Kasumi-1 (cell line): ENCODE measurements around the gene ACRV1.
"Not testable (repeated sequence)": the region's sequence is repeated elsewhere in the genome, so short reads cannot be mapped to it uniquely, and the experiment has no call there.

ENCODE experiments used
- DNase-seq, 2 experiments: peaks; one replicate each; lab custom pipeline; 2025; lab: John Stamatoyannopoulos, UW

Gene ACRV1, protein sequence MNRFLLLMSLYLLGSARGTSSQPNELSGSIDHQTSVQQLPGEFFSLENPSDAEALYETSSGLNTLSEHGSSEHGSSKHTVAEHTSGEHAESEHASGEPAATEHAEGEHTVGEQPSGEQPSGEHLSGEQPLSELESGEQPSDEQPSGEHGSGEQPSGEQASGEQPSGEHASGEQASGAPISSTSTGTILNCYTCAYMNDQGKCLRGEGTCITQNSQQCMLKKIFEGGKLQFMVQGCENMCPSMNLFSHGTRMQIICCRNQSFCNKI

DNA sequence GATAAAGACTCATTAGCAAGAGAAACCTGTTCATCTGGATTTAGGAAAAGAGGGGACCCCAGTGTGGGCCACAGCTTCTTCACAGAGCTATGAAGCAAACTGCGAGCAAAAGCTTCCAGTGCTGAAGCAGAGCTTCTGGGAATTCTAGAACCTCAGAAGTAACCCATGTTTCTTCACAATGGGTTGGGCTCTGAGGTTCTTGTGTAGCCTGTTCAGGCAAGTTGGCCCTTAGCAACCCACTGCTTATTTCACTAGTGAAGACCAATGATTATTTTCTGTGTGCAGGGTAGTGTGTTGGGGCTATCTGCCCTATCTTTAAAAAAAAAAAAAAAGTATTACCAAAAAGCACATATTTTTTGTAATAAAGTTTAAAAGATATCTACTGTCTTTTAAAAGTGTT is at the start of gene ACRV1:
TSS of gene ACRV1 (minus strand) at position 101 of the 400 bp plus-strand sequence. CDS start at position 34, 67 bp downstream.
- no peak for DNase-seq

DNA sequence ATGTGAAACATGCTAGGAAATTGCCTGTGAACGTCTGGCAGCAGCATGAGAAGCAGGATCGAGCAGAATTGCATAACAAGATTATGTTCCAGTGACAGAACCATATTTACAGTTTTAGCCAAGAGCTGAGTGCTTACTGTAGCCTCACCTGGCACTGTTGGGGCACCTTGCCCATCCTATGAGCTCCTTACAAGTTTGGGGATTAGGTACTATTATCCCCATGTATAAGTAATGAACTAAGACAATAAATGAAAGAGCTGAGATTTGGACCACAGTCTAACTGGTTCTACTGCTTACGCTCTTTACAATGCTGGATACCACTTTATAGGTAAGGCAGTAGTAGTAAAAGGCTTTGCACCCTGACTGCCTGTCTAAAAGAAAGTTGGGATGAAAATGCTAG is 48.3 kb upstream of the ACRV1 start:
- no peak for DNase-seq

DNA sequence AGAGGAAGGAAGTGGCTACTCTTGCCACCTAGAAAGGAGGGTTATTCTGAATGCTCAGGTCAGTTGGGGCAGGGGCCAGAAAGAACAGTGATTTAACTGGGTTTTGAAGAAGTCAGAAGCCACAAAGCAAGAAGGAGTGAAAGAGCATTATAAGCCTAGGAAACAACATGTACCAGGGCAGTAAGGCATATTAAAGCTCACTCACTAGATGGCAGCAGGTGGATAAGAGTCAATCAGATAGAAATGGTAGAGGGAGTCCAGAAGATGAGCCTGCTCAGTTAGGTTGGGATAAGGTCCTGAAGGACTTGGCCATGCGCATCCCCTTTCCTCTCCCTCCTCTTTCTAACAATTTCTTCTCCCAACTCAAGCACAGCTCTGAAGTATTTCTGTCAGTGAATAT is 43.5 kb upstream of the ACRV1 start:
- DNase-seq = peak; percentile 8 to 31

DNA sequence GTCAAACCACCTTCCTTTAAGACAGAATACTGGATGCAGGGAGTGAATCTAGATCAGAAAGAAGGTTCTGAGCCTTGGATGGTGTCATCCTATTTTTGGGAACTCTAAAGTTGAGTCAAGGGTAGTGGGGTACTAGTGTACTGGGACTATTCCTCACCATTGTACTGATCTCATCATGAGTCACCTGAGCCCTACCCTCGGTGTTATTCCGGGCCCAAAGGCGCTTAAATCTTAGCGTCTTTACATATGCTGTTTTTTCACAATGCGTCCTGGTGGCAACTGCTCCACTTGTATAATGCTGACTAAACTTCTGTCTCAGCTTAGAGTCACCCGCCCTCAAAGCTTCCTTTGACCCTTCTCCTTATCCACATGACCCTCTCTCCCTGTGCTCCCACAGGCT is 40.1 kb upstream of the ACRV1 start:
- DNase-seq = no peak

DNA sequence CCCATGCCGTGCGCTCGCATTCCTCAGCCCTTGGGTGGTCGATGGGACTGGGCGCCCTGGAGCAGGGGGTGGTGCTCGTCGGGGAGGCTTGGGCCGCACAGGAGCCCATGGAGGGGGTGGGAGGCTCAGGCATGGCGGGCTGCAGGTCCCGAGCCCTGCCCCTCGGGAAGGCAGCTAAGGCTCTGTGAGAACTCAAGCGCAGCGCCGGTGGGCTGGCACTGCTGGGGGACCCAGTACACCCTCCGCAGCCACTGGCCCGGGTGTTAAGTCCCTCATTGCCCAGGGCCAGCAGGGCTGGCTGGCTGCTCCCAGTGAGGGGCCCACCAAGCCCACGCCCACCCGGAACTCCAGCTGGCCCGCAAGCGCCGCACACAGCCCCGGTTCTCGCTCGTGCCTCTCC is 24.0 kb upstream of the ACRV1 start:
- not testable (repeated sequence) for DNase-seq

DNA sequence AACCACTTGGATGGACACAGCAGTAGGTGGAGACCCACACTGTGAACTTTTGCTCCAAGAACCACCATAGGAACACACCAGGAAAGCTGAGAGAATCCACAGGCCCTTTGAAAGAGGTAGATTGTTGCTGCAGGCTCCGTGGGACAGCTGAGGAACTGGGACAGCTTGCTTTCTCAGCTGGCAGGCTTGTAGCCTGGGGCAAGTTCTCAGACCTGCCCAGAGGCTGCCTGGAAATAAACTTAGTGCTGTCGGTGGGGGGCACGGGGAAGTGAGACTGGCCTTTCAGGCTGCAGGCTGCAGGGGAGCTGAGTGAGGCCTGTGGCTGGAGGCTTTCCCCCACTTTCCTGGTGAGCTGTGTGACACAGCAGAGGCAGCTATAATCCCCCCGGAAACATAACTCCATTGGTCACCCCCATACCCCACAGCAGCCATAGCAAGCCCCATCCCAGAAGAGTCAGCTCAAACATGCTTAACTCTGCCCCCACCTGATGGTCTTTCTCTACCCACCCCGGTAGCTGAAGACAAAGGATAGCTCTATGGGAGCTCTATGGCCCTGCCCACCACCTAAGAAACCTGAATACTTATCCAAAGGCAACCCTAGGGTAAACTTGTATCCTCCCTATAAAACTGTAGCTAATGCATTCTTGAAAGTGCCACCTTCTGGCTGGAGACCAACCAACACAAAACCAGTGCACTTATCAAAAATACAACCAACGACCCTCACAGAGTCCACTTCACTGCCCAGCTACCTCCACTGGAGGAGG is 21.4 kb upstream of the ACRV1 start:
- no peak for DNase-seq

DNA sequence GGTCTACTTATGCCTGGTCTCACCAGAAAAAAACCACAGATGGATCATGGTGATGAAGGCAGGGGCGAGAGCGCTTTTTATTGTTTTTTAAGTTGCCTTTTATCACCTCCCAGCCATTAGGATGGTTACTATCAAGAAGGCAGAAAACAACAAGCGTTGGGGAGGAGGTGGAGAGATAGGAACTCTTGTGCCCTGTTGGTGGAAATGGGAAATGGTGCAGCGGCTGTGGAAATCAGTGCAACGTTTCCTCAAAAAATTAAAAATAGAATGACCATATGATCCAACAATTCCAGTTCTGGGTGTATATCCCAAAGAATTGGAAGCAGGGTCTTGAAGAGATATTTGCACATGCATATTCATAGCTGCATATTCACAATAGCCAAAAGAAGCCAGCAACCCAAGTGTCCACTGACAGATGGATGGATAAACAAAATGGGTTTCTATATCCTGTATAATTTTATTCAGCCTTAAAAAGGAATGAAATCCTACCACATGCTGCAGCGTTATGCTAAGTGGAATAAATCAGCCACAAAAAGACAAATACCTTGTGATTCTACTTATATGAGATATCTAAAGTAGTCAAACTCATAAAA is 20.5 kb upstream of the ACRV1 start:
- DNase-seq = no peak

DNA sequence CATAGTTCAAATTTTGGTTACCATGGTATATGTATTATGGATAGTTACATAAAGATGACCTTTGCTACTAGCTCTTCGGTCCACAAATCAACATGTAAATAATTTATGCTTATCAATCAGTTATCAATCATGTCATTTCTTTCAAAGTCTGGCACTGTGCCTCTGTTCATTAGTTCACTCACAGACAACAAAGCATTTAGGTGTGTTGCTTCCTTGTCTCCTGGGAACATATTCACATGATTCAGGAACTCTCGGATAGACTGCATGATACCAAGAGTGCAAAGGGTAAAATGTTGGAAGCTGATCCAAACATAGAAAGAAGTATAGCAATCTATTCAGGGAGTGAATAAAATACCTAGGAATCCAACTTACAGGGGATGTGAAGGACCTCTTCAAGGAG is 14.3 kb upstream of the ACRV1 start:
- DNase-seq = no peak

DNA sequence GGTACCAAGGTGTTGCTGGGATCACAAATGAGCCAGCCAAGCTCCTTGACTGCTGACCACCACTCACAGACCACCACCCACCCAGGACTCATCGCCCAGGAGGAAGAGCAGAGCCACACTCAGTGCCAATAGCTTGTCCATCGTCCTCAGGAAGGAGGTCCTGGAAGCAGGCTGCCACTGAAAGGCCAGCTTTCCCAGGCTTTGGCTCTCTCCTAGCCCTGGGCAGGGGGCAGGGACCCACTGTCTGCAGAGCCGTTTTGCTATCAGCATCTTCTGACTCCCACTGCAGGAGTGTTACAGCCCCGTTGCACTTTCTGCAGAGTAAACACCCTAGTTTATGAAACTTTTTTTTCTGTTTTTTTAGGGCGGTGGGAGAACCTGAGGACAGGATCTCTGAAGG is 12.2 kb upstream of the ACRV1 start:
- DNase-seq = no peak

DNA sequence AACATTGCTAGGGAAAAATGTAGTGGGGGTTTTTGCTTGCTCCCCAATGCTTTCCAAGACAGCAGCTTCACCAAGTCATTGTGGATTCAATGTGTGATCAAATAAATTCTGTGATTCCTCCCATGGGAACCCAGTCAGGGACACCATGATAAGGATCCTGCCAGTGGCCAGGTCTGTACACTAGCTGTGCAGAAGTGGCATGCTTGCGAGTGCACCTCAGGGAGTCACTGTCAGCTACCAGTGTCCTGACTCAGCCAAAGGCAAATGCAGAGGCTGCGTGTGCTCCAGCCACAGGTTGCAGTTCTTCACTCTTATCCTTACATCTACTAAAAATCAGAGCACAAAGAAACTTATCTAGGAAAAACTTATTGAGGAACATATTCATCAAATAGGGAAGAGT is 9.4 kb upstream of the ACRV1 start:
- no peak for DNase-seq

DNA sequence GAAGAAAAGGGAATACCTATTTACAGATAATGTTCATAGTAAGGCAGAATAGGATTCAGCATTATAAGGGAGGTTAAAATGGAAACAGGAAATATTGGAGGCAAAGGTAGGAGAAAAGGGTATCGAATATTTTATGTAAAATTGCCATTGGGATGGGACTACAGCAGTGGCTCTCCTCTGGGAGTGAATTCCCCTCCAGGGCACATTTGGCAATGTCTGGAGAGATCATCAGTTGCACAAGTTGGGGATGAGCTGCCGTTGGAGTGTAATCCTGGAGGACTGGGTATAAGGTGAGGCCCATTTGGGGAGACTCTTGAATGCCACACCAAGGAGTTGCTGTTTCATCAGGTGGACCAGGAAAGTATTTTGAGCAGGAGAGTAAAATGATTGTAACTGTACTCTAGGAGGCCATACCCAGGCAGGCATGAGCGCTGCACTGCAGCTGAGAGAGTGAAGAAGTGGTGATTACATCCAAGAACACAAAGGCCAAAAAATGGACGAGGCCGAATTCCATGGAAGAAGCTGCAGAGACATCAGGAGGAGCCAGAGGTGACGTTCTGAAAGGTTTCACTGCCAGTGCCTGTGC is 8.7 kb upstream of the ACRV1 start:
- no peak for DNase-seq

DNA sequence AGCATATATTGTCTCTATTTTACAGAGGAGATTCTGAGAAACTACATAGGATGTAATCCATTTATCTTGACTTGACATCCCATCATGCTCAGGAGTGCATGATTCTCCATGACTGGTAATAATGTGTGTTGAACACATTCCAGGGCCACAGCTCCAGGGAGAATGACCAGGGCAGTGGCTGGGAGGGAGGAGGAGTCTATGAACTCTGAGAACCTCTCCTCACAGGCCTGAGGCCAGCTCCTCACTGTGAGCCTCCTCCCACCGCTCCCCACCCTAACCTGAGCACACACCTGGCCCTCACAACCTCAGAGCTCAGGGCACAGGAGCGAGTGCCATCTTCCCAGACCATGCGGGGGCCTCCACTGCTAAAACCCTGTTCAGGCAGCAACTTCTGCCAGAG is 8.0 kb upstream of the ACRV1 start:
- no peak for DNase-seq

DNA sequence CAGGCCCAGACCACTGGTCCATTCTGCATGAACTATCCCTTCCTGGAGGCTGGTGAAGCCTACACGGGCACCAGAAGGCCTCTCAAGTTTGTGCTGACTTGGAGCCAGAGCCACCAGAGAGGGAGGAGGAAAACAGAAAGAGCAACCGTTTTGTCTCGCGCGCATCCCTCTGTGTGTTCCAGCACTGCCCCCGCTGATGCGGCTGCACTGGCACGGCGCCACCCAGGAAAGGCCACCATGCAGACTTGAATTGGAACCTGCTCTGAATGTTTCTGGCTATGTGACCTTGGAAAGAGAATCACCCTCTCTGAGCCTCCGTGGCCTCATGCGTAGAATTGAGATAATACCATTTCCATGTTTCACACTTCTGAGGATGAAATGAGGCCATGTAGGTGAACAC is 7.4 kb upstream of the ACRV1 start:
- no peak for DNase-seq

DNA sequence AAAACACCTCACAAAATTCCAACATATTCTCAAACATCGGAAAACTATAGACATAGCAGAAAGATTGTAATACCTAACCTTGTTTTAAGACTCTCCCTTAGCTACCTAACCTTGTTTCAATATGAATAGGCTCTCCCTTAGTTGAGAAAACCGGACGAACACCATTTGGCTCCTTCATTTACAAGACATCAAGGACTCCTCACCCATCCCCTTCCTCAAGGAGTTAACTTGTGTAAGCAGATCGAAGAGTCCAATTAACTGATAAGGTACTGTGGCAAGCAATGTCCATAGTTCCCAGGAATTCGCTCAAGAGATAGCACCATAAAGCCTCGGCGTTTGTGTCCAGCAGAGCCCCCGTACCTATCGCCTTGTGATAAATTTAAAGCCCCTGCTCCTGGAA is 4.6 kb upstream of the ACRV1 start:
- DNase-seq = no peak

DNA sequence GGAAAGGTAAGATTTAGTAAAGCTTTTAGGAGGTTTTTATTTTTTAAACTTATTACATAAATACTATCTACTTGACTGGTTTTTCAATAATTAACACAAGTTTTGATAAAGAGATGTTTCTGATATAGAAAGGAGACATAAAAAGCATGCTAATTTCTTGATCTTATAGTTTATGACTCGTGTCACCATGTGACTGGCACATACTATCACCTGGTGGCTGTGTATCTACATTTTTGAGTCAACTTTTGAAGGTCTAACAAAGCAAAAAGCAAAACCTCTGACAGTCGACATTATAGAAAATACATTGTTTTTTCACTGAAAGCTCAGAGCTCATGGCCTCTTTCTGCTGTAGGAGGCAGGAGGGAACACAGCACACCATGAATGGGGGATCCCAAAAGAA is 810 bp downstream of the ACRV1 start:
- DNase-seq = no peak

DNA sequence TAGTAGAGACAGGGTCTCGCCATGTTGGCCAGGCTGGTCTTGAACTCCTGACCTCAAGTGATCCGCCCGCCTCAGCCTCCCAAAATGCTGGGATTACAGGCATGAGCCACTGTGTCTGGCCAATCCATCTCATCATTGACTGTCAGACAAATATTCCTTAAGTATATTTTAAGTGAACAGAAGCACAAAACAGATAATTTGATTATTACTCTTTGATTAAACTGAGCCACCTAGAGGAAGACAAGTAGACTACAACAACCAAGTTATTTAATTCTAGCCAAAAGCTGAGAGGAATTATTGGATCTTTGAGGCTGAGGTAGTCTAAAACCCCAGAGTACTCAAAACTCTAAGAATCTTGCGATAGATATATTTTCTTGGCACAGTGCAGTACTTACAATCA is 1.2 kb downstream of the ACRV1 start:
- DNase-seq = peak; percentile 27 to 47

DNA sequence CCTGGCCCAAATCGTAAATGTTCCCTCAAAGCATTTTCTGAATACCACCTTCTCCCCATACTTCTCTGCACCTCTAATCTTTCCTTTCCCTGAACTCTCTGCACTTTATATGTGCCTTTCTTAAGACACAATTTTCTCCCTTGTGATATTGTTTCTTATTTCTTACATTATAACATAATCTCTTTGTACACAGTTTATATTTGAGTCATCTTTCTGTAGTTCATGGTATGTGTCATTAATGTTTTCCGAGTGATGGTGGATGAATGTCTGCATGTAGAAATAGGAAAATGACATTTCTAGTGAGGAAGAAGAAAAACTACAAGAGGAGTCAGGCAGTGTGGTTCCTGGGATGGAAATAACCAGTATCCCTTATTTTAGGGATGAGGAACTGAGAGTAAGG is 5.5 kb downstream of the ACRV1 start:
- no peak for DNase-seq

DNA sequence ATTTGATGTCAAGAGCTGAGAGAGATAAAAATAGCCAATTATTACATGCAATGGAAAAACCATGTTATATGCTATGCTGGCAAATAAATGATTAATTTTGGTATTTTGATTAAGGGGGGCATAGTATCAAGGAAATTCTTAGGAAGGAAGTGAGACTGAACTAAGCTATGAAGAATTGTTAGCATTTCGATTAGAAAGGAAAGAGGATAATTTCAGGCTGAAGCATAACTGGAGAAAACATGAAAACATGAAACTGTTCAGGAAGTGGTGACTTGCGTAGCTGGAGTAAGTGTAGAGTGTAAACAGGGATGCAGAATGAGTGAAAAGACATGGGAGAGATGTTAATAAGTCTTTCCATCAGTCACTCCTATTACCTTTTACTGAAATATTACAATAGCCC is 6.4 kb downstream of the ACRV1 start:
- DNase-seq = no peak

DNA sequence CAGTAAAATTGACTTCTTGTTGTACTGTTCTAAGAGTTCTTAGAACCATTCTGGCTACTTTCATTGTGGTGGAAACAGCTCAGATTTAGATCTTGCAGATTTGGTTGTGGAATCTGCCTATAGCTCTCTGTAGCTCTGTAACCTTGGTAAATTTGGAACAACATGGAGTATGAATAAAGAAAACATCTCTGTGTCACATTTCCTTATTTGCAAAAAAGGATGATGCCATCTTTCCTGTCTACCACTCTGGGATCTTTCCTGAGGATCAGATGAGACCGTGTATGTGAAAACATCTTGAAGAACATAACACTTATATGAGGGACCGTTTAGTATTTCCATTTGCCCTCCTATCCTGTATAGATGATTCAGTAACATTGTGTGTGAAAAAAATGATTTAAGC is 9.1 kb downstream of the ACRV1 start:
- DNase-seq = no peak

DNA sequence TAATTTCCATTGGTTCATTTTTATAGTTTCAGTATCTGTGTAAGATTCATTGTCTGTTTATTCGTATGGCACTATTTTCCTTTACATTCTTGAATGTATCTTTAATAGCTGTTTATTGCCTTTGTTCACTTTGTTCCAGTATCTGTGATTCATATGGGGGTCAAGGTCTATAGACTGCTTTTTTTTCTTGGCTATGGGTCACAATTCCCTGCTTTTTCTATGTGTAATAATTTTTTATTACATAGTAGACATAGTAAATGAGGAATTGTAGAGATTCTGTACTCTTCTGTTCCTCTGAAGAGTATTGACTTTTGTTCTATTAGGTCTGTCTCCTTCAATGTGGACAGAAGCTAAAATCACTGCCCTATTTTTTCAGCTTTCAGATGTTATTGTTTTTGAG is 10.5 kb downstream of the ACRV1 start:
- no peak for DNase-seq

DNA sequence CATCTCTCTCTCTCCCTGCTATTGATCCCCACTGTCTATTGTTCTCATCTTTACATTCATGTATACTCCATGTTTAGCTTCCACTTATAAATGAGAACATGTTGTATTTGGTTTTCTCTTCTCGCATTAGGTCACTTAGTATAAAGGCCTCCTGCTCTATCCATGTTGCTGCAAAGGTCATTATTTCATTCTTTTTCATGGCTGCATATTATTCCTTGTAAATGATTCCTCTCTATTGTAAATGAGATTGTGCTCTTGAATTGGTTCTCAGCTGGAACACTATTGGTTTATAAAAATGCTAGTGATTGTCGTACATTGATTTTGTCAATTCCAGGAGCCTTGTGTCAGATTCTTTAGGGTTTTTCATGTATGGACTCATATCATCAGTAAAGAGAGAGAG is 13.5 kb downstream of the ACRV1 start:
- no peak for DNase-seq

DNA sequence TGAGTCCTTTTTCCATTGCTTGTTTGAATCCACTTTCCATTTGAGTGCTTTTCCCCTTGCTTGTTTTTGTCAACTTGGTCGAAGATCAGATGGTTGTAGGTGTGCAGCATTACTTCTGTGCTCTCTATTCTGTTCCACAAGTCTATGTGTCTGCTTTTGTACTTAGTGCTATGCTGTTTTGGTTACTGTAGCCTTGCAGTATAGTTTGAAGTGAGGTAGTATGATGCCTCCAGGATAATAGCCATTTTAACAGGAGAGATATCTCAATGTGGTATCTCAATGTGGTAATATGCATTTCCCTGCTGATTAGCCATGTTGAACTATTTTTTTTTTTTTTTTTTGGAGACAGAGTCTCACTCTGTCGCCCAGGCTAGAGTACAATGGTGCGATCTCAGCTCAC is 16.7 kb downstream of the ACRV1 start:
- no peak for DNase-seq

DNA sequence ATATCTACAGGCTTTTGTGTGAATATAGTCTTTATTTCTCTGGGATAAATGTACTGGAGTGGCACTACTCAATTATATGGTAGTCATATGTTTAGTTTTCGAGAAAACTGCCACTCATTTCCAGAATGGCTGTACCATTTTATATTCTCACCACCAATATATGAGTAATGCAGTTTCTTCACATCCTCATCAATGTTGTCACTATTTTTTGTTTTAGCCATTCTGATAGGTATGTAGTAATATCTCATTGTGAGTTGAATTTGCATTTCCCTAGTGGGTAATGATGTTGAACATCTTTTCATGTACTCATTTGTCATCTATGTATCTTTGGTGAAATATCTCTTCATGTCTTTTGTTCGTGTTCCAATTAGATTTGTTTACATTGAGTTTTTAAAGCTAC is 18.0 kb downstream of the ACRV1 start:
- no peak for DNase-seq
